B cell (primary cell): ENCODE results near the gene RNF157.

Source experiments
- CTCF ChIP-seq: fragments of 200-600 bp; IDR thresholded peaks from one replicate; pipeline ENCODE4 v1.8.0; 2022; ENCODE audit warnings: antibody characterized with exemption, mild to moderate bottlenecking
- EZH2 ChIP-seq: IDR thresholded peaks from 2 replicates; pipeline ENCODE4 v1.6.1; 2012; ENCODE audit warnings: borderline replicate concordance, low read depth, mild to moderate bottlenecking, moderate library complexity, low read length; ENCODE audit not compliant: insufficient read depth, poor library complexity, severe bottlenecking

- TF ChIP-seq CTCF, result no peak
- TF ChIP-seq EZH2, result no peak
Observed at GRCh38 chr17:76276461-76277299, 36.4 kb upstream of the RNF157 start.
